K562 (cell line): ENCODE results near the gene VPS37B. TPM values are rescaled to one million over a fixed set of nuclear protein-coding genes. Genes with fewer than 3 reads are reported as not detected.

ENCODE experiments used
- ATF3 ChIP-seq, 2 experiments: fragments of 450-650 bp in 1 of 2; sonication (generic) in 1 of 2; formaldehyde crosslinking in 1 of 2; IDR thresholded peaks in 1 of 2; conservative IDR thresholded peaks in 1 of 2; 2 replicates each; pipeline versions ENCODE4 v1.6.1 to v1.8.1; 2016 to 2023; ENCODE audit warnings: mild to moderate bottlenecking in 2 of 2, moderate library complexity in 2 of 2, inconsistent platforms in 1 of 2, missing genetic modification reagents in 1 of 2
- BCLAF1 ChIP-seq, 2 experiments: fragments of 450-650 bp in 1 of 2; IDR thresholded peaks; 2 replicates each; pipeline ENCODE4 v1.6.1; 2011 to 2017; ENCODE audit warnings: low read depth in 2 of 2, antibody characterized with exemption in 1 of 2, borderline replicate concordance in 1 of 2, low read length in 1 of 2, mild to moderate bottlenecking in 1 of 2, mixed read lengths in 1 of 2; ENCODE audit not compliant: control insufficient read depth in 1 of 2
- CAMTA2 ChIP-seq: fragments of 250-450 bp; sonication (Bioruptor Pico); conservative IDR thresholded peaks from 2 replicates; pipeline ENCODE4 v1.5.1; 2022
- CLOCK ChIP-seq: fragments of 250-450 bp; sonication (Bioruptor Pico); IDR thresholded peaks from 2 replicates; pipeline ENCODE4 v1.4.0; 2020; ENCODE audit warnings: mild to moderate bottlenecking, moderate library complexity, borderline replicate concordance
- LCOR ChIP-seq: sonication (generic); formaldehyde crosslinking; IDR thresholded peaks from 2 replicates; pipeline ENCODE4 v1.8.0; 2022; ENCODE audit warnings: mild to moderate bottlenecking, missing genetic modification reagents
- NR2C2 ChIP-seq, 2 experiments: fragments of 200-800 bp in 1 of 2; sonication (Bioruptor generic) in 1 of 2; sonication (generic) in 1 of 2; formaldehyde crosslinking in 1 of 2; IDR thresholded peaks; 2 replicates each; pipeline versions ENCODE4 v1.6.1 to v1.8.0; 2016 to 2022; ENCODE audit warnings: mild to moderate bottlenecking in 1 of 2, missing compliant biosample characterization in 1 of 2, missing genetic modification characterization in 1 of 2, missing genetic modification reagents in 1 of 2
- PTTG1 ChIP-seq: fragments of 450-650 bp; IDR thresholded peaks from 2 replicates; pipeline ENCODE4 v1.6.1; 2016; ENCODE audit warnings: low read depth, mild to moderate bottlenecking, missing genetic modification characterization, missing compliant biosample characterization
- SFPQ ChIP-seq: fragments of 200-400 bp; formaldehyde crosslinking; IDR thresholded peaks from 2 replicates; pipeline ENCODE4 v1.6.1; 2017; ENCODE audit warnings: mild to moderate bottlenecking, low read depth, low read length, moderate library complexity
- SNIP1 ChIP-seq: fragments of 450-650 bp; IDR thresholded peaks from 2 replicates; pipeline ENCODE4 v1.7.1; 2017; ENCODE audit warnings: low read depth, mild to moderate bottlenecking
- ZFP91 ChIP-seq: sonication (generic); formaldehyde crosslinking; IDR thresholded peaks from 2 replicates; pipeline ENCODE4 v1.8.0; 2022; ENCODE audit warnings: mild to moderate bottlenecking, missing genetic modification reagents
- ZNF280B ChIP-seq: fragments of 250-450 bp; sonication (Bioruptor Pico); IDR thresholded peaks from 2 replicates; pipeline ENCODE4 v1.5.1; 2021; ENCODE audit warnings: mild to moderate bottlenecking
- polyA plus RNA-seq, 8 experiments: library from polyadenylated mRNA; depleted of rRNA in 4 of 8; stranded (reverse) in 5 of 8; unstranded in 3 of 8; fragments of >200 nt; fragmentation: Nextera tagmentation in 2 of 8; fragmentation: Illumina TruSeq in 1 of 8; extraction: Ambion mirVana in 2 of 8; extraction: Trizol in 1 of 8; gene quantifications; 2 replicates each; pipeline versions ENCODE4 v1.2.1 to v1.2.3, GENCODE V29; 2011 to 2014; ENCODE audit warnings: inconsistent platforms in 1 of 8, missing spikeins in 1 of 8
- total RNA-seq, 7 experiments: library from RNA; depleted of rRNA in 6 of 7; stranded (reverse); fragments of >200 nt in 6 of 7; fragmentation: Illumina TruSeq in 2 of 7; extraction: Trizol in 2 of 7; gene quantifications; 2 replicates each; pipeline versions ENCODE4 v1.2.1 to v1.2.3, GENCODE V29; 2011 to 2021; ENCODE audit warnings: low replicate concordance in 1 of 7

The VPS37B gene
- total and polyA plus RNA-seq, 9 of the 15 experiments (the other 6 are each of a cell fraction or from before 2014, with no cell fraction given) = 0.28 to 37.4 (median 17.9) TPM

- TF ChIP-seq ZNF280B (CRISPR knock-in tag) (no peak), BCLAF1 (IDR thresholded peaks at IDR 0.05; ENCODE audit: borderline replicate concordance in 1 of 2, control insufficient read depth in 1 of 2, low read depth in 2 of 2, low read length in 1 of 2) (no peak), PTTG1 (tag) (no peak), ZFP91 (CRISPR knock-in tag) (no peak), ATF3 (IDR thresholded peaks at IDR 0.05) (peak; percentile 92), ATF3 (CRISPR knock-in tag; conservative IDR thresholded peaks at IDR 0.05) (no peak), NR2C2 (CRISPR knock-in tag; IDR thresholded peaks at IDR 0.05) (no peak), NR2C2 (tag; IDR thresholded peaks at IDR 0.05) (no peak), SNIP1 (no peak), LCOR (CRISPR knock-in tag) (peak; percentile 81), CLOCK (CRISPR knock-in tag) (no peak), CAMTA2 (CRISPR knock-in tag) (no peak), SFPQ (no peak)
Observed at GRCh38 chr12:122886851-122887818, 8.8 kb downstream of the VPS37B start (continued).
